Dendritic cell treated with granulocyte-macrophage colony-stimulating factor and Interleukin-4, amounts not matched to agents 40 ng/mL and 50 ng/mL, for 4 days (primary cell): ENCODE measurements around the gene WWOX.
"Not testable (repeated sequence)": the region's sequence is repeated elsewhere in the genome, so short reads cannot be mapped to it uniquely, and the experiment has no call there.

Experiments
- H3K27ac Mint-ChIP-seq: one replicate; pipeline ENCODE4 v1.8.0; 2022; ENCODE audit warnings: mild to moderate bottlenecking, mixed read lengths
- H3K27me3 Mint-ChIP-seq: one replicate; pipeline ENCODE4 v1.8.0; 2022; ENCODE audit warnings: mild to moderate bottlenecking, mixed read lengths
- H3K36me3 Mint-ChIP-seq: one replicate; pipeline ENCODE4 v1.8.0; 2022; ENCODE audit warnings: low read depth, mixed read lengths
- H3K4me1 Mint-ChIP-seq: one replicate; pipeline ENCODE4 v1.8.0; 2022; ENCODE audit warnings: low read depth, mixed read lengths
- H3K4me3 Mint-ChIP-seq: one replicate; pipeline ENCODE4 v1.8.0; 2022; ENCODE audit warnings: mild to moderate bottlenecking, moderate library complexity, mixed read lengths
- H3K9me3 Mint-ChIP-seq: one replicate; pipeline ENCODE4 v1.8.0; 2022; ENCODE audit warnings: mixed read lengths
- intact Hi-C: fragments of 100-400 bp; cut with micrococcal nuclease; formaldehyde crosslinking; loops from one replicate; pipeline ENCODE4 v1.15.0; 2022

Gene WWOX

DNA sequence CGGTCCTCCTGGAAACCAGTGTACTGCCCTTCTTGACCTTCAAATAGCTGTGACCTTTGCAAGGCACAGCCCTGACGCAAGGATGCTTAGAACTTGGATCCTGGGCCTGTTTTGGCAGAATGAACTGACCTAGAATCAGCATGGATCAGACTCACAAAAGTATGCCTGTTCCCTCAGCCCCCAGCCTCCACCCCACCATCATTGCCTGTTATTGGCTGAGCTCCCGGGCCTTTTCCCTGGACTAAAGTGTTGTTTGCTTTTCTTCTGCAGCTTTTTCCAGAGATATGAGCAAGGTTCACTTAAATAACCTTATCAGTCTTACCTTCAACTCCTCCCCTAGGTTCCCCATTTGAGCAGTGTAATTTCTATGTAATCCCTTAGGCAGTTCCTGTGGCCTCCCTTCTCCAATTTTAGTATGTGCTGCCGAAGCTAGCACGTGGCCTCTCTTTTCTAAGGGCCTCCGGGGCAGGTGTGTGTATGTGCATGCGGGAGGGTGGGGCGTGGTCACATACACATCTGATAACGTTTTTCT is 1153.7 kb downstream of the WWOX start:
- no peak overlapping the region for H3K4me3 Mint-ChIP-seq
- H3K36me3 Mint-ChIP-seq, result no peaks in the 10 kb centered on the region
- intact Hi-C loops, result loop anchor here (10.0 kb wide), 1 partner anchor 158 kb away; no protein-coding TSS in a partner anchor
- H3K9me3 Mint-ChIP-seq, result no peaks in the 10 kb centered on the region
- peaks cover 9% of the 10 kb centered on the region for H3K4me1 Mint-ChIP-seq
- H3K27me3 Mint-ChIP-seq, result peaks cover 12% of the 10 kb centered on the region
- H3K27ac Mint-ChIP-seq, result no peak overlapping the region

GRCh38 chr16:79257953-79258490 is 1158.6 kb downstream of the WWOX start:
- Mint-ChIP-seq H3K9me3 (no peaks in the 10 kb centered on the region), H3K36me3 (no peaks in the 10 kb centered on the region), H3K4me3 (no peak overlapping the region), H3K4me1 (peaks cover 40% of the 10 kb centered on the region), H3K27me3 (peaks cover 28% of the 10 kb centered on the region), H3K27ac (peak overlapping the region; percentile 35)
- intact Hi-C loops, result loop anchor here (10.0 kb wide), 1 partner anchor 163 kb away; no protein-coding TSS in a partner anchor

GRCh38 chr16:79260890-79261289 is 1161.4 kb downstream of the WWOX start:
- intact Hi-C loops, result loop anchor here (5.0 to 10.0 kb wide), 2 partner anchors 66 to 154 kb away; no protein-coding TSS in a partner anchor
- H3K4me3 Mint-ChIP-seq, H3K36me3 Mint-ChIP-seq, H3K9me3 Mint-ChIP-seq: not testable (repeated sequence)
- peaks cover 19% of the 10 kb centered on the region for H3K27me3 Mint-ChIP-seq
- H3K4me1 Mint-ChIP-seq, result peaks cover 62% of the 10 kb centered on the region
- peak overlapping the region; percentile 56 for H3K27ac Mint-ChIP-seq

- Mint-ChIP-seq H3K4me3 (no peak overlapping the region), H3K9me3 (no peaks in the 10 kb centered on the region), H3K27me3 (peaks cover 19% of the 10 kb centered on the region), H3K27ac (peak overlapping the region; percentile 56), H3K4me1 (peaks cover 68% of the 10 kb centered on the region), H3K36me3 (no peaks in the 10 kb centered on the region)
- intact Hi-C loops, result loop anchor here (5.0 to 10.0 kb wide), 2 partner anchors 66 to 153 kb away; no protein-coding TSS in a partner anchor
Observed at GRCh38 chr16:79261481-79261940, 1162.1 kb downstream of the WWOX start.

- intact Hi-C loops, result loop anchor here (5.0 to 10.0 kb wide), 2 partner anchors 65 to 153 kb away; no protein-coding TSS in a partner anchor
- no peak overlapping the region for H3K27ac Mint-ChIP-seq
- H3K36me3 Mint-ChIP-seq, result no peaks in the 10 kb centered on the region
- H3K4me1 Mint-ChIP-seq, result peaks cover 71% of the 10 kb centered on the region
- H3K4me3 Mint-ChIP-seq, result no peak overlapping the region
- H3K9me3 Mint-ChIP-seq, result no peaks in the 10 kb centered on the region
- peaks cover 20% of the 10 kb centered on the region for H3K27me3 Mint-ChIP-seq
Observed at GRCh38 chr16:79261944-79262552, 1162.6 kb downstream of the WWOX start.
